Mesothelial cell of epicardium (in vitro differentiated cells): ENCODE measurements around the gene SREK1. TPM values are rescaled to one million over a fixed set of nuclear protein-coding genes. Genes with fewer than 3 reads are reported as not detected.
A peak's percentile ranks its signal among the peaks of the same experiment; 100 is the strongest.

Source experiments
- DNase-seq, 2 experiments: peaks; one replicate each; pipeline ENCODE4 v3.0.0; 2021; ENCODE audit warnings: low spot score in 2 of 2; ENCODE audit not compliant: unreplicated experiment in 2 of 2
- H3K27ac Mint-ChIP-seq: 2 replicates; pipeline ENCODE4 v1.8.0; 2021; ENCODE audit warnings: mixed read lengths
- H3K27me3 Mint-ChIP-seq: 2 replicates; pipeline ENCODE4 v1.8.0; 2021; ENCODE audit warnings: low read depth, mixed read lengths
- H3K36me3 Mint-ChIP-seq: 2 replicates; pipeline ENCODE4 v1.8.0; 2021; ENCODE audit warnings: mixed read lengths
- H3K4me1 Mint-ChIP-seq: 2 replicates; pipeline ENCODE4 v1.8.0; 2021; ENCODE audit warnings: mixed read lengths
- H3K4me3 Mint-ChIP-seq: 2 replicates; pipeline ENCODE4 v1.8.0; 2021; ENCODE audit warnings: mild to moderate bottlenecking, moderate library complexity, mixed read lengths
- H3K9me3 Mint-ChIP-seq: 2 replicates; pipeline ENCODE4 v1.8.0; 2021; ENCODE audit warnings: mixed read lengths
- CTCF ChIP-seq: fragments of 200-600 bp; sonication (generic); IDR thresholded peaks from one replicate; pipeline ENCODE4 v1.5.0; 2021; ENCODE audit warnings: antibody characterized with exemption; ENCODE audit not compliant: unreplicated experiment
- total RNA-seq: library from RNA; stranded (reverse); gene quantifications from 3 replicates; pipeline ENCODE4 v1.2.1, GENCODE V29; 2021

SREK1 gene
- 128 to 142 TPM (median 138 TPM) in 3 replicates for total RNA-seq

GRCh38 chr5:66144074-66144833 is at the start of gene SREK1:
TSS of gene SREK1 (plus strand) at chr5:66144300. CDS start at chr5:66144377, 77 bp downstream.
- peaks cover under 1% of the 10 kb centered on the region for H3K36me3 Mint-ChIP-seq
- peak within 1 kb of the TSS; percentile 98 for H3K27ac Mint-ChIP-seq
- H3K4me1 Mint-ChIP-seq = peaks cover 24% of the 10 kb centered on the region
- no peaks in the 10 kb centered on the region for H3K9me3 Mint-ChIP-seq
- peaks cover 10% of the 10 kb centered on the region for H3K27me3 Mint-ChIP-seq
- TF ChIP-seq CTCF = no peak
- peak within 1 kb of the TSS; percentile 88 for H3K4me3 Mint-ChIP-seq
- peak; percentile 86 to 93 for DNase-seq

GRCh38 chr5:66100851-66101250 is 43.2 kb upstream of the SREK1 start:
- no peak for DNase-seq
- Mint-ChIP-seq H3K9me3 (peaks cover 67% of the 10 kb centered on the region), H3K4me1 (no peaks in the 10 kb centered on the region), H3K27ac (no peak overlapping the region), H3K4me3 (no peak overlapping the region), H3K36me3 (peaks cover 52% of the 10 kb centered on the region), H3K27me3 (no peaks in the 10 kb centered on the region)
- no peak for TF ChIP-seq CTCF

- Mint-ChIP-seq H3K27ac (no peak overlapping the region), H3K4me3 (no peak overlapping the region), H3K4me1 (no peaks in the 10 kb centered on the region), H3K9me3 (peaks cover 49% of the 10 kb centered on the region), H3K27me3 (no peaks in the 10 kb centered on the region), H3K36me3 (peaks cover 19% of the 10 kb centered on the region)
- DNase-seq = no peak
- TF ChIP-seq CTCF = no peak
Measured at GRCh38 chr5:66113160-66113559, 30.9 kb upstream of the SREK1 start.

- no peak overlapping the region for H3K4me3 Mint-ChIP-seq
- H3K27ac Mint-ChIP-seq = no peak overlapping the region
- no peak for TF ChIP-seq CTCF
- no peaks in the 10 kb centered on the region for H3K4me1 Mint-ChIP-seq
- no peak for DNase-seq
- no peaks in the 10 kb centered on the region for H3K36me3 Mint-ChIP-seq
- peaks cover 14% of the 10 kb centered on the region for H3K9me3 Mint-ChIP-seq
- H3K27me3 Mint-ChIP-seq = no peaks in the 10 kb centered on the region
Measured at GRCh38 chr5:66118304-66118703, 25.8 kb upstream of the SREK1 start.

- no peaks in the 10 kb centered on the region for H3K9me3 Mint-ChIP-seq
- no peaks in the 10 kb centered on the region for H3K4me1 Mint-ChIP-seq
- no peak for DNase-seq
- H3K27ac Mint-ChIP-seq = no peak overlapping the region
- H3K4me3 Mint-ChIP-seq = no peak overlapping the region
- no peak for TF ChIP-seq CTCF
- no peaks in the 10 kb centered on the region for H3K27me3 Mint-ChIP-seq
- H3K36me3 Mint-ChIP-seq = no peaks in the 10 kb centered on the region
Measured at GRCh38 chr5:66122379-66123034, 21.6 kb upstream of the SREK1 start.
